AG10803 (cell line): Measurements from ENCODE around the gene PET100.

Experiments
- DNase-seq: peaks from one replicate; pipeline ENCODE4 v3.0.0; 2010; ENCODE audit warnings: low read depth
- H3K4me3 ChIP-seq: 2 replicates; pipeline ENCODE4 v1.5.1; 2011; ENCODE audit warnings: mild to moderate bottlenecking, low read length, control low read depth
- CTCF ChIP-seq: conservative IDR thresholded peaks from 2 replicates; pipeline ENCODE4 v1.5.1; 2011; ENCODE audit warnings: mild to moderate bottlenecking, low read length, control low read depth, inconsistent platforms

The PET100 gene

GRCh38 chr19:7620442-7621412 lies 8.9 kb upstream of the PET100 start:
- no peak for DNase-seq
- no peak for TF ChIP-seq CTCF
- no peak overlapping the region for H3K4me3 ChIP-seq

- DNase-seq, result no peak
- no peak for TF ChIP-seq CTCF
- no peak overlapping the region for H3K4me3 ChIP-seq
Observed at GRCh38 chr19:7622933-7623685, 6.5 kb upstream of the PET100 start.

DNA sequence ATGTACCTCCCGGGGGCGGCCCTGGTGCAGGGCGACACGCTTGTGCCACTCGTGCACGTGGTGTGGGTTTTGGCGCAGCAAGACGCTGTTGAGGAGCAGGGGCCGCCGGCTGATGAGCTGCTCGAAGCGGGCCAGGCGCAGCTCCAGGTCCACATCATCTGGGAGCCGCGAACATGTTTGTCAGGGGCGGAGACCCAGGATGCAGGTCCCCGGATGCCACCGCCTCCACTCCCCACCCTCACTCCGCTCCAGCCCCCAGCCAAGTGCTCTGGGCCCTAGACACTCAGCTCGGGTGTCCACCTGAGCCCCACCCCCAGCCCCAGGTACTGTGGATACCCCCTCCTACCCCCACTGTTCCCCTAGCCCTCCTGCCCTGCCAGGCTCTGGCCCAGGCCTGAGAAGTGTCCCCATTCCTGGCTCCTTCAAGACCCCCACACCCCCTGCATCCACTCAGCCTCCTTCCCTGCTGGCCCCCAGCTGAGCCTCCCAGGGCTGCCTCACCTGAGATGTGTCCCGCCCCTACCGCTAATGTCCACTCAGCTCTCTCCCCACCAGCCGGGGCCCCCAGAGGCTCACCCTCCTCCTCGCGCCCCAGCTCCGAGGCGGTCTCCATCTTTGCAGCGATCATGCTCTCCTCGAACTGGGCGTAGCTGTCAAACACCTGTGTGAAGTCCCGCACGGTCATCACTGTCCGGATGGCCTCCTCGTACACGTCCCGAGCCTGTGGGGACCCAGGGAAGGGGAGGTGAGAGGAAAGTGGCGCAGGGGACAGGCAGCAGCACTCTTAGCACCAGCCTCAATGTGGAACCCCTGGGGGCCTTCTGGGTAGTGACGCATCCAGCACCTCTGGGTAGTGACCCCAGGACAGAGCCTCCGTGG lies 5.6 kb upstream of the PET100 start:
- no peak overlapping the region for H3K4me3 ChIP-seq
- no peak for DNase-seq
- no peak for TF ChIP-seq CTCF

DNA sequence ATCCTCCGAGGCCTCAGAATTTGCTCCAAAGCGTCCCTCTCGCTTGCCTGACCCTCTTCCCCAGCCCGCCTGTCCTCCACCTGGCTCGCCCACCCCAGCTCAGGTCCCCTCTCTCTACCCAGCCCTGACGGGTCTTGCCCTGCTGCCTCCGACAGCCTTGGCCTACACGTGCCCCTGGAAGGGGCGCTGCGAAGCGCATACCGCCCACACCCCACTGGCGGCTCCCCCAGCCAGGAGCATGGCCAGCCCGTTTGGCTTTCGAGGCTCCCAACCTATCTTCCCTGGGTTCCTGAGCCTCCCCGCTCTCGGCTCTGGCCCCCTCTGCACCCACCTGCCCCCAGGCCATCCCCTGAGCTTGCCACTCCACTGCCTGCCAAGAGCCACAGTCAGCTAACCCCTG lies 4.8 kb upstream of the PET100 start:
- no peak for TF ChIP-seq CTCF
- no peak overlapping the region for H3K4me3 ChIP-seq
- no peak for DNase-seq

- no peak overlapping the region for H3K4me3 ChIP-seq
- DNase-seq, result no peak
- no peak for TF ChIP-seq CTCF
Observed at GRCh38 chr19:7625763-7626372, 3.7 kb upstream of the PET100 start.

DNA sequence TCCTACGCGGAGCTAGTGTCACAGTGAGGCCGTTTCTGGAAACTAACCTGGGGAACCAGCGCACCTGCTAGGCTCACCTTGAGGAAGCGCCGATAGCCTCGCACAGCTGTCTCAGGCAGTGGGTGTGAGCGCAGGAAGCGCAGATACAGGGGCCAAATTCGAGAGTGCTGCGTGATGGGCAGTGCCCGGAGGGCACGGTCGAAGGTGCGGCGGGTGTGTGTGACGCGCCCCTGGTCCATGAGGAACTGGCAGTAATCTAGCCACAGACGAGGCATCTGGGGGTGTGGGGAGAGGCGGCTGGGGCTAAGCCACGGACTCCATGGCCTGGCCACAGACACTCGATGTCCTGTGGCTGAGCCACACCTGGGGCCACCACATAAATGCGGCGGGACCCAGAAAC lies 2.4 kb upstream of the PET100 start:
- TF ChIP-seq CTCF, result no peak
- no peak for DNase-seq
- H3K4me3 ChIP-seq, result no peak overlapping the region
